Heart right ventricle (tissue), 16 donors: ENCODE results near the gene FAM110A. TPM values are rescaled to one million over a fixed set of nuclear protein-coding genes. Genes with fewer than 3 reads are reported as not detected.

ENCODE experiments used
- ATAC-seq, 8 donors: fragments of 200-7000 bp; cut with Tn5 transposase; one replicate each; pipeline ENCODE4 v1.9.1; 2020; ENCODE audit warnings: mild to moderate bottlenecking in 8 of 8, moderate library complexity in 8 of 8, moderate number of reproducible peaks in 1 of 8
- DNase-seq, 2 donors: peaks; one replicate each; pipeline ENCODE4 v3.0.0-alpha.2; 2020
- H3K27ac ChIP-seq, 10 donors: fragments of 200-600 bp; sonication (generic) in 2 of 10; one replicate each; pipeline versions ENCODE4 v1.5.0 to v1.8.0; 2020 to 2022; ENCODE audit warnings: mild to moderate bottlenecking in 3 of 10
- H3K27me3 ChIP-seq, 7 donors: fragments of 200-600 bp; one replicate each; pipeline ENCODE4 v1.8.0; 2021 to 2022; ENCODE audit warnings: mild to moderate bottlenecking in 2 of 7
- H3K36me3 ChIP-seq, 9 donors: fragments of 200-600 bp; sonication (generic) in 1 of 9; one replicate each; pipeline versions ENCODE4 v1.5.0 to v1.8.0; 2020 to 2022; ENCODE audit warnings: mild to moderate bottlenecking in 2 of 9
- H3K4me1 ChIP-seq, 9 donors: fragments of 200-600 bp; sonication (generic) in 1 of 9; one replicate each; pipeline versions ENCODE4 v1.5.0 to v1.8.0; 2020 to 2022; ENCODE audit warnings: mild to moderate bottlenecking in 4 of 9
- H3K4me3 ChIP-seq, 10 donors: fragments of 200-600 bp; sonication (generic) in 2 of 10; one replicate each; pipeline versions ENCODE4 v1.5.0 to v1.8.0; 2020 to 2022; ENCODE audit warnings: mild to moderate bottlenecking in 7 of 10, moderate library complexity in 2 of 10
- H3K9me3 ChIP-seq, 11 donors: fragments of 200-600 bp in 10 of 11; sonication (generic) in 2 of 11; one replicate each; pipeline versions ENCODE4 v1.5.0 to v1.8.0; 2013 to 2022; ENCODE audit warnings: mild to moderate bottlenecking in 2 of 11, control low read depth in 1 of 11, moderate library complexity in 1 of 11
- WGBS, 2 donors: extraction: QIAGEN DNeasy Blood & Tissue Kit; methylation state at CpG; one replicate each; pipeline ENCODE4 v1.1.7; 2013; ENCODE audit warnings: inconsistent platforms in 1 of 2; 5-methylcytosine and 5-hydroxymethylcytosine counted together
- intact Hi-C, 10 donors: fragments of 100-400 bp; cut with DNase I; formaldehyde crosslinking; loops; one replicate each; pipeline versions ENCODE4 v1.11.1 to v1.14.2; 2022
- polyA plus RNA-seq, 2 donors: library from polyadenylated mRNA; stranded (reverse); fragments of 200-250 nt; gene quantifications; one replicate each; pipeline ENCODE4 v1.2.3, GENCODE V29; 2013
- total RNA-seq, 10 donors: library from RNA; stranded (reverse); fragmentation: NEBNext Ultra II Directional in 3 of 10; extraction: Animal tissue kit (Norgen Biotek cat#: 25700) in 3 of 10; gene quantifications; one replicate each; pipeline versions ENCODE4 v1.2.1 to v1.2.4, GENCODE V29; 2021 to 2023
- TF ChIP-seq, protein P1 (sequence below), 9 donors: fragments of 200-600 bp; sonication (generic) in 2 of 9; IDR thresholded peaks; one replicate each; pipeline versions ENCODE4 v1.5.0 to v1.8.0; 2021 to 2022; ENCODE audit warnings: antibody characterized with exemption in 9 of 9, mild to moderate bottlenecking in 5 of 9, moderate library complexity in 1 of 9
- donor health status: Arrhythmogenic right ventricular cardiomyopathy.
- donor health status: ischemic (EF 13 %, LVEDD 7.1; RV severe dilation, severe dysfunction).
- donor health status: healthy with polysubstance abuse.
- donor health status: DM: no; HTN: yes; CAD: no.
- donor health status: DM: no; HTN: no; CAD: no.
- donor health status: ischemic (EF 25% LVEDD 6.9; RV normal size, moderate dysfunction).
- donor health status: ischemic (EF 25% LVEDD 5.7; RV mildly dilated, moderate dysfunction).
- donor health status: healthy.
- donor health status: DM: yes; HTN: yes; CAD: no.
- donor health status: Ischemic cardiomyopathy.
- donor health status: ischemic (EF 35%, LVEDD 5.7; RV mildly dilated, moderate dysfunction).
- donor health status: nonischemic (EF 11% LVEDD 7.7; RV severe dilation, severe dysfunction).
- donor health status: DM: yes; HTN: yes; CAD: no.
- donor health status: PGD.
- donor health status: ischemic (EF 29% LVEDD 5.4; RV normal size, mild dysfunction).
- donor health status: nonischemic (EF 23%, LVEDD 6.1; RV moderate dilation, normal function).

Gene FAM110A
- total and polyA plus RNA-seq, 12 donors, result 0.99 to 5.9 (median 2.1) TPM

DNA sequence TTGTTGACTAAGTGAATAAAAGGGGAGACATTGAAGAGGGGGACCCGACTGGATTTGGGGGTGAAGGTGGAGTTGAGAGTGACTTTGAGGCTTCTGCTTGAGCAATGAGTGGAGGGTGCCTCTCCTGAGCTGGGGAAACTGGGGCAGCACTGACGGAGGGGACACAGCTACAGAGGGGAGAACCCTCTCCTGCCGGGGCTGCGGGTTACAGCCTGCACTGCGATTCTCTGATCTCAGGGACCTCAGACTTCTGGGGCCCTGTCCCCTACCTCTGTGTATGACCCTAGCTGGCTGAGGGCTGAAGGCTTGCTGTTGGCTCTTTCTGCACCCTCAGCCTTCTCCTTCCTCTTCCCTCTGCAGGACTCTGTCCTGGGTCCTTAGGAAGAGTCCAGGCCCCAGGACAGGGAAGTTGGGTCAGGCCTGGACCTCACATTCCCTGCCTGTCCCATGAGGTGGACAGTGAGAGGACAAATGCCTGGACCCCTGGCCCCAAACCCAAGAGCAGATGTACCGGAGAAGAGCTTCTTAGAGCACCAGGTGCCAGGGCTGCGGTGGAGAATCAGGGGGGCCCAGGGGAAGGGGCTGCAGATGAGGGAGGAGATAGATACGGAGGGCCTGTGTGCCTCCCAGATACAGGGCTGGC is 13.7 kb upstream of the FAM110A start:
- no peak overlapping the region for H3K4me3 ChIP-seq
- peaks cover 0 to 10% (median 4%) of the 10 kb centered on the region in 7 donors for H3K27me3 ChIP-seq
- peaks cover 0 to 16% (median 5%) of the 10 kb centered on the region in 9 donors for H3K4me1 ChIP-seq
- peak in 1 of 8 donors; percentile 6 for ATAC-seq
- DNase-seq, result no peak
- no peaks in the 10 kb centered on the region for H3K9me3 ChIP-seq
- TF ChIP-seq, protein P1, sequence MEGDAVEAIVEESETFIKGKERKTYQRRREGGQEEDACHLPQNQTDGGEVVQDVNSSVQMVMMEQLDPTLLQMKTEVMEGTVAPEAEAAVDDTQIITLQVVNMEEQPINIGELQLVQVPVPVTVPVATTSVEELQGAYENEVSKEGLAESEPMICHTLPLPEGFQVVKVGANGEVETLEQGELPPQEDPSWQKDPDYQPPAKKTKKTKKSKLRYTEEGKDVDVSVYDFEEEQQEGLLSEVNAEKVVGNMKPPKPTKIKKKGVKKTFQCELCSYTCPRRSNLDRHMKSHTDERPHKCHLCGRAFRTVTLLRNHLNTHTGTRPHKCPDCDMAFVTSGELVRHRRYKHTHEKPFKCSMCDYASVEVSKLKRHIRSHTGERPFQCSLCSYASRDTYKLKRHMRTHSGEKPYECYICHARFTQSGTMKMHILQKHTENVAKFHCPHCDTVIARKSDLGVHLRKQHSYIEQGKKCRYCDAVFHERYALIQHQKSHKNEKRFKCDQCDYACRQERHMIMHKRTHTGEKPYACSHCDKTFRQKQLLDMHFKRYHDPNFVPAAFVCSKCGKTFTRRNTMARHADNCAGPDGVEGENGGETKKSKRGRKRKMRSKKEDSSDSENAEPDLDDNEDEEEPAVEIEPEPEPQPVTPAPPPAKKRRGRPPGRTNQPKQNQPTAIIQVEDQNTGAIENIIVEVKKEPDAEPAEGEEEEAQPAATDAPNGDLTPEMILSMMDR (IDR thresholded peaks at IDR 0.05), result no peak
- WGBS, 2 donors, result 84 to 86% methylated on average over 8 of the region's 8 CpGs
- intact Hi-C loops, result loop anchor here in 9 of 10 donors (2.0 to 10.0 kb wide), 7 partner anchors 137 to 395 kb away; partner anchors contain the start of gene TMEM74B (in 1 of the 9)
- no peaks in the 10 kb centered on the region for H3K36me3 ChIP-seq
- H3K27ac ChIP-seq, result no peak overlapping the region

DNA sequence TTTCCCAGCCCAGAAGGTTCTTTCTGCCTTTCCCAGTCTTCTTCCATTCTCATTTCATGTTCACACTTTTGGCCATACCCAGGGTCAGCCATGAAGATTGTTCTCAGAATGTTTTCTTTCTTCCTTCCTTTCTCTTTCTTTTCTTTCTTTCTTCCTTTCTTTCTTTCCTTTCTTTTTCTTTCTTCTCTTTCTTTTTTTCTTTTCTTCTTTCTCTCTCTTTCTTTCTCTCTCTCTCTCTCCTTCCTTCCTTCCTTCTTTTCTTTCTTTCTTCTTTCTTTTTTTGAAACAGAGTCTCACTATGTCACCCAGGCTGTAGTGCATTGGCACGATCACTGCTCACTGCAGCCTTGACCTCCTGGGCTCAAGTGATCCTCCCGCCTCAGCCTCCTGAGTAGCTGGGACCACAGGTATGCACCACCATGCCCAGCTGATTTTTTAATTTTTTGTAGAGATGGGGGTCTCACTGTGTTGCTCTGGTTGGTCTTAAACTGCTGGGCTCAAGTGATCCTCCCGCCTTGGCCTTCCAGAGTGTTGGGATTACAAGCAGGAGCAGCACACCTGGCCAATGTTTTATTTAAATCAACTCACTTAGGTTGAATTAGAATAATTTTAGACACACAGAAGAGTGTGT is 13.1 kb upstream of the FAM110A start:
- Histone ChIP-seq H3K27ac (no peak overlapping the region), H3K9me3 (no peaks in the 10 kb centered on the region), H3K36me3 (no peaks in the 10 kb centered on the region), H3K27me3 (peaks cover 0 to 5% (median 0%) of the 10 kb centered on the region in 7 donors), H3K4me3 (no peak overlapping the region), H3K4me1 (peaks cover 0 to 16% (median 5%) of the 10 kb centered on the region in 9 donors)
- TF ChIP-seq, protein P1 (IDR thresholded peaks at IDR 0.05), result no peak
- WGBS, 2 donors, result 98% methylated on average over 3 of the region's 3 CpGs
- ATAC-seq (no peak), DNase-seq (no peak)
- intact Hi-C loops, result no loop called here

DNA sequence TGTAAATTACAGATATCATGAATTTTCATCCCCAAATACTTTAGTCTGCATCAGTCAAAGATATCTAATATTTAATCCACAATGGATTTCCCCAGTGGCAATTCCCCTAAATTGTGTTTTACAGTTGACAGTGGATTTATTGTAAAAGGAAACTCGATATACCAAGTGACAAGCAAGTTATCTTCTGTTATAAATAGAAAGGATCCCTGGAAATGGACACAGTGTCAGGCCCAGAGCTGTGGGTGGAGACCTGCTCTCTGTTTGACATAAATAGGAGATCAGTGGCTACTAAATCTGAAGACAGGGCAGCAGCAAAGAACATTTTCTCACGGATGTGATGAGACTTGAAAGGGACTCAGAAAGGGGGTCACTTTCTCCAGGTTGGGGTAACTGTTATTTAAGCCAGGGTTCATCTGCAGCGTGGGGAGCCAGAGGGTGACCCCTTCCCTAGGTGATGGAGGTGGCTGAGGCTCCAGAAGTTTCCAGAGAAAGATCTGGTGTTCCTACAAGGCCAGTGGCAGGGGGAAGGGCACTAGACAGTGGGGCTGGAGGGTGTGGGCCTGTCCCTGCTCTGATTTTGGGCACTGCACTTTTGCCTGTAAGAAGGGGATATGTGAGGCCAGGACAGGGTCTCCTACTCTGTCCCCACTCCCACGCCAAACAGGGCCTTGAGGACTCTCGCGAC is 12.3 kb upstream of the FAM110A start:
- peak overlapping the region in 8 of 10 donors; percentile 16 to 74 (median 56) for H3K27ac ChIP-seq

DNA sequence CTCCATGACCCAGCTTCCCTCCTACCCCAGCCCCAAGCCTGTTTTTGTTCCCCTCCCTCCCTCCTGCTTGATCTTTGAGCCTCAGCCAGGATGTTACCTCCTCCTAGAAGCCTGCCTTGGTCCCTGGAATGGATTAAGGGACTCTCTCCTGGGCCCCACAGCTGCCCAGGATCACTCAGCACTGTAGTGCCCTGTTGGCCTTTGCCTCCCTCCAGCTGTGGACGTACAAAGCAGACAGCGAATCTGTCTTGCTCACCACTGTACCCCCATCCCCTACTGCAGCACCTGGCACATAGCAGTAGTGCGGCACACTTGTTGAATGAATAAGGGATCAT is 11.8 kb upstream of the FAM110A start:
- WGBS, 2 donors, result 73 to 92% methylated on average over 3 of the region's 3 CpGs
- Histone ChIP-seq H3K4me1 (peaks cover 0 to 22% (median 5%) of the 10 kb centered on the region in 9 donors), H3K36me3 (no peaks in the 10 kb centered on the region), H3K27me3 (no peaks in the 10 kb centered on the region), H3K9me3 (no peaks in the 10 kb centered on the region), H3K27ac (peak overlapping the region in 8 of 10 donors; percentile 16 to 74 (median 56)), H3K4me3 (no peak overlapping the region)
- intact Hi-C loops, result no loop called here
- TF ChIP-seq, protein P1 (IDR thresholded peaks at IDR 0.05), result no peak
- DNase-seq (no peak), ATAC-seq (peak in 1 of 8 donors; percentile 20)

More for the DNA sequence above, 12.3 kb upstream of the FAM110A start:
- WGBS, 2 donors, result 56 to 63% methylated on average over 6 of the region's 6 CpGs
- no peak overlapping the region for H3K4me3 ChIP-seq
- no peaks in the 10 kb centered on the region for H3K9me3 ChIP-seq
- no peak for DNase-seq
- H3K36me3 ChIP-seq, result no peaks in the 10 kb centered on the region
- TF ChIP-seq, protein P1 (IDR thresholded peaks at IDR 0.05), result no peak
- ATAC-seq, result peak in 7 of 8 donors; percentile 55 to 87 (median 72)
- H3K4me1 ChIP-seq, result peaks cover 0 to 21% (median 5%) of the 10 kb centered on the region in 9 donors
- H3K27me3 ChIP-seq, result no peaks in the 10 kb centered on the region
- intact Hi-C loops, result no loop called here
